ENCODE results near the gene STAT5B. TPM values are rescaled to one million over a fixed set of nuclear protein-coding genes. Genes with fewer than 3 reads are reported as not detected.

The STAT5B gene
- total RNA-seq, 2 experiments from 2014 or later: 128 to 129 TPM

DNA sequence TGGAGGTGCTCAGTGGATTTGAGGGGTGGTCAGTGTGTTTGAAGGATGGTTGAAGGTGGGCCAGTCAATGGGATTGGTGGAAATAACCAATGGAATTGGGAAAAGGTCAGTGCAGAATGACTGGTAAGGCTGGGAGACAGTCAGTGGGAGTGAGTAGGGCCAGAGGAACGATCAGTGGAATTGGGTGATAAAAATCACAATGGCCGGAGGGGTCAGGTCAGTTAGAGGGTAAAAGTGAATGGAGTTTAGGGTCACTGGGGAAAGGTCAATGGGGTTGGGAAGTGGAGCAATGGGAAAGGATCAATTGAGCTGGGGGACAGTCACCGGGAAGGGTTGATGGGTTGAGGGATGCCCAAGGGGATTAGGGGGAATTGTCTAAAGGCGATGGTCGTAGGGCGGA lies 110.4 kb downstream of the STAT5B start:
- no peaks in the 10 kb centered on the region for H3K27me3 Mint-ChIP-seq
- CTCF ChIA-PET: no interaction called here
- no peaks in the 10 kb centered on the region for H3K36me3 Mint-ChIP-seq (ENCODE audit: low read depth)
- no peak for ATAC-seq
- no peaks in the 10 kb centered on the region for H3K4me1 Mint-ChIP-seq (ENCODE audit: low read depth)
- POLR2A ChIA-PET: interaction anchor here (0.6 kb wide), 1 partner anchor 123 kb away, joined by 3 read pairs; the partner anchor contains the start of gene STAT5A
- no peak for DNase-seq
- intact Hi-C loops (cut with micrococcal nuclease): no loop called here
- no peak overlapping the region for H3K27ac Mint-ChIP-seq
- TF ChIP-seq CTCF (IDR thresholded peaks at IDR 0.05): no peak
- no peak overlapping the region for H3K4me3 Mint-ChIP-seq
- no peaks in the 10 kb centered on the region for H3K9me3 Mint-ChIP-seq

- ChIA-PET CTCF (interaction anchor here (0.7 to 3.6 kb wide), 6 partner anchors 10 to 74 kb away, joined by 3 to 23 read pairs (median 4); partner anchors contain the start of genes GHDC and KCNH4), POLR2A (interaction anchor here (0.6 to 2.0 kb wide), 2 partner anchors 17 to 49 kb away, joined by 3 to 6 read pairs; partner anchors contain the start of gene KCNH4)
- no peak overlapping the region for H3K4me3 Mint-ChIP-seq
- no peaks in the 10 kb centered on the region for H3K9me3 Mint-ChIP-seq
- intact Hi-C loops (cut with micrococcal nuclease): no loop called here
- ATAC-seq (no peak), DNase-seq (no peak)
- H3K27me3 Mint-ChIP-seq: no peaks in the 10 kb centered on the region
- no peaks in the 10 kb centered on the region for H3K4me1 Mint-ChIP-seq (ENCODE audit: low read depth)
- TF ChIP-seq CTCF (IDR thresholded peaks at IDR 0.05): no peak
- H3K36me3 Mint-ChIP-seq (ENCODE audit: low read depth): no peaks in the 10 kb centered on the region
- H3K27ac Mint-ChIP-seq: no peak overlapping the region
Measured at GRCh38 chr17:42163696-42164407, 112.3 kb downstream of the STAT5B start.

GRCh38 chr17:42163113-42163512 lies 113.1 kb downstream of the STAT5B start:
- intact Hi-C loops (cut with micrococcal nuclease): no loop called here
- H3K4me3 Mint-ChIP-seq: no peak overlapping the region
- ChIA-PET POLR2A (interaction anchor here (2.0 kb wide), 1 partner anchor 18 kb away, joined by 6 read pairs; the partner anchor contains the start of gene KCNH4), CTCF (interaction anchor here (0.7 to 3.6 kb wide), 8 partner anchors 9 to 242 kb away, joined by 3 to 23 read pairs (median 4); partner anchors contain the start of genes GHDC and KCNH4)
- peak; percentile 70 for ATAC-seq
- no peaks in the 10 kb centered on the region for H3K9me3 Mint-ChIP-seq
- H3K36me3 Mint-ChIP-seq (ENCODE audit: low read depth): no peaks in the 10 kb centered on the region
- peak; percentile 67 for TF ChIP-seq CTCF (IDR thresholded peaks at IDR 0.05)
- H3K27me3 Mint-ChIP-seq: no peaks in the 10 kb centered on the region
- H3K27ac Mint-ChIP-seq: no peak overlapping the region
- no peaks in the 10 kb centered on the region for H3K4me1 Mint-ChIP-seq (ENCODE audit: low read depth)
- peak; percentile 67 for DNase-seq

DNA sequence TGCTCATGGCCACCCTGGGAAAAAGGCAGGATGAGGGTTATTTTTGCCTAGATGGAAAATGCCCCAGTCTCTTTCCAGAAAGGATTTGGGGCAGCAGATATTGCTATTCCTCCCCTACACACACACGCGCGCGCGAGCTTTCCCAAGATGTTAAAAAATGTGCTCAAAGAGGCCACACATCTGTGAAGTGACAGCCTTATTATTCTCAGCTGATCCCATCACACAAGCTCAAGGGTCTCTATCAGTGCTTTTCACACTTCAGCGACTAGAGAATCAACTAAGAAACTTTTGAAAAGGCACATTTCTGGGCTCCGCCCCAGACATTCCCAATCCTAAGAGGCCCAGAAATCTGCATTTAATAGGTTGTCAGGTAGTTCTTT lies 115.7 kb downstream of the STAT5B start:
- POLR2A ChIA-PET: interaction anchor here (1.1 kb wide), 2 partner anchors 19 to 20 kb away, joined by 3 to 4 read pairs; partner anchors contain the start of gene KCNH4
- intact Hi-C loops (cut with micrococcal nuclease): no loop called here
- Mint-ChIP-seq H3K36me3 (ENCODE audit: low read depth) (no peaks in the 10 kb centered on the region), H3K4me3 (no peak overlapping the region), H3K27me3 (no peaks in the 10 kb centered on the region), H3K9me3 (no peaks in the 10 kb centered on the region), H3K4me1 (ENCODE audit: low read depth) (peaks cover 4% of the 10 kb centered on the region), H3K27ac (no peak overlapping the region)
- ATAC-seq (no peak), DNase-seq (no peak)
- no peak for TF ChIP-seq CTCF (IDR thresholded peaks at IDR 0.05)
- CTCF ChIA-PET: interaction anchor here (1.0 kb wide), 1 partner anchor 135 kb away, joined by 3 read pairs; no protein-coding TSS in a partner anchor

Measured in activated CD8-positive, alpha-beta T cell treated with anti-CD3 and anti-CD28 coated beads for 36 hours (primary cell).